Upper lobe of left lung (tissue), 6 donors: Measurements from ENCODE around the gene ATP1B1. TPM values are rescaled to one million over a fixed set of nuclear protein-coding genes. Genes with fewer than 3 reads are reported as not detected.
"Not testable (repeated sequence)": the region's sequence is repeated elsewhere in the genome, so short reads cannot be mapped to it uniquely, and the experiment has no call there.

Source experiments
- ATAC-seq, 2 donors: fragments of 200-7000 bp; cut with Tn5 transposase; one replicate each; pipeline ENCODE4 v1.9.1; 2022; ENCODE audit warnings: mild to moderate bottlenecking in 2 of 2, moderate library complexity in 2 of 2; ENCODE audit not compliant: low FRiP score in 2 of 2
- DNase-seq, 2 donors: peaks; one replicate each; pipeline ENCODE4 v3.0.0-alpha.2; 2019 to 2020
- H3K27ac ChIP-seq, 4 donors: fragments of 200-600 bp; sonication (generic); one replicate each; pipeline ENCODE4 v1.5.1; 2016 to 2019
- H3K27me3 ChIP-seq, 4 donors: fragments of 200-600 bp; sonication (generic); one replicate each; pipeline ENCODE4 v1.5.1; 2017 to 2019
- H3K36me3 ChIP-seq, 4 donors: fragments of 200-600 bp; sonication (generic); one replicate each; pipeline ENCODE4 v1.5.1; 2016 to 2019
- H3K4me1 ChIP-seq, 4 donors: fragments of 200-600 bp; sonication (generic); one replicate each; pipeline ENCODE4 v1.5.1; 2018 to 2019
- H3K4me3 ChIP-seq, 4 donors: fragments of 200-600 bp; sonication (generic); one replicate each; pipeline ENCODE4 v1.5.1; 2017 to 2019; ENCODE audit warnings: mild to moderate bottlenecking in 2 of 4, moderate library complexity in 1 of 4
- H3K9me3 ChIP-seq, 4 donors: fragments of 200-600 bp; sonication (generic); one replicate each; pipeline ENCODE4 v1.5.1; 2018 to 2019
- EP300 ChIP-seq, 4 donors: sonication (generic); formaldehyde crosslinking; IDR thresholded peaks; one replicate each; pipeline ENCODE4 v1.5.1; 2017; ENCODE audit warnings: antibody characterized with exemption in 4 of 4, control low read depth in 2 of 4
- POLR2A ChIP-seq, 4 donors: fragments of 450-650 bp; IDR thresholded peaks; one replicate each; pipeline ENCODE4 v1.5.1; 2016 to 2017; ENCODE audit warnings: antibody characterized with exemption in 4 of 4, mild to moderate bottlenecking in 2 of 4
- POLR2AphosphoS5 ChIP-seq, 2 donors: sonication (generic); formaldehyde crosslinking; IDR thresholded peaks; one replicate each; pipeline ENCODE4 v1.5.1; 2017; ENCODE audit warnings: antibody characterized with exemption in 2 of 2
- WGBS, 2 donors: methylation state at CpG; one replicate each; pipeline ENCODE4 v1.1.5; 2017 to 2018; 5-methylcytosine and 5-hydroxymethylcytosine counted together
- small RNA-seq, 4 donors: library from RNA; depleted of rRNA; stranded (forward); fragments of <200 nt; gene quantifications; one replicate each; pipeline ENCODE3, GENCODE V24; 2016
- total RNA-seq, 6 donors: library from RNA; depleted of rRNA in 4 of 6; stranded (reverse); fragments of >200 nt in 4 of 6; gene quantifications; one replicate each; pipeline versions ENCODE4 v1.1.0 to v1.2.1, GENCODE V29; 2016 to 2021
- TF ChIP-seq, protein P1 (sequence below), 6 experiments: fragments of 450-650 bp in 4 of 6; fragments of 200-600 bp in 2 of 6; sonication (generic) in 2 of 6; IDR thresholded peaks; one replicate each; pipeline ENCODE4 v1.5.1; 2016 to 2019; ENCODE audit warnings: antibody characterized with exemption in 6 of 6
- donor health status: DM: no; HTN: no; CAD: no; lungs with moderate emphysema.
- donor health status: DM: no; HTN: yes; CAD: no; lungs with severe emphysema.

ATP1B1 gene
- total RNA-seq, 6 donors from 2014 or later: 31.4 to 309 (median 172) TPM

DNA sequence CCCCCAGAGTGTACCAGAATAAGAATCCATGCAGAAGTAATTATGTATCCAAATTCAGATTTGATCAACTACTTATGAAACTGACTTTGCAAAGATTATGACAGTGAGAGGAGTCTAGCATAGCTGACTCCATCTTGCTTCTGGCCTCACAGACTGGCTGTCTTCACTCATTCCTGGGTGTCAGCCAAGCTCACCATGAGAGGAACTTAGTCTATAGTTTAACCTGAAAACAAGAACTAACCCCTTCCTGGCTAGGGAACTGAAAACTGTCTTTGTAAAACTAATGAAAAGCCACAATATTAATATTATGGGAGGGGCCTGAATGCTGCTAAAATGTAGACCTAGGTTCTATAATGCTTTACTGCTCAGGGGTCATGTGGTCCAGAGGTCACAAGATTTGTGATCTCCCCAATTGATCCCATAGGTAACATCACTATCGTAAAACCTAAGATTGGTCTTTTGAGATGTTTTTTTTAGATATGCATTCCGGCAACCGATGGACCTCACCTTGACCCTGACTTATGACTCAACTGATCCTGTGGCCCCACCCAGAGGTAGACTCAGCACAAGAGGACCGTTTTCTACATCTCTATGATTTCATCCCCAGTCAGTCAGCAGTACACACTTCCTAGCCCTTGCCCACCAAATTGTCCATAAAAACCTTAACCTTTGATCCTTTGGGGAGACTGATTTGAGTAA lies 55.2 kb downstream of the ATP1B1 start:
- DNase-seq: no peak
- no peak for ATAC-seq
- 88 to 96% methylated on average over 4 of the region's 4 CpGs for WGBS, 2 donors
- no peak overlapping the region for H3K4me3 ChIP-seq
- no peak for TF ChIP-seq EP300 (IDR thresholded peaks at IDR 0.05)
- TF ChIP-seq POLR2AphosphoS5 (IDR thresholded peaks at IDR 0.05): no peak
- TF ChIP-seq, protein P1, sequence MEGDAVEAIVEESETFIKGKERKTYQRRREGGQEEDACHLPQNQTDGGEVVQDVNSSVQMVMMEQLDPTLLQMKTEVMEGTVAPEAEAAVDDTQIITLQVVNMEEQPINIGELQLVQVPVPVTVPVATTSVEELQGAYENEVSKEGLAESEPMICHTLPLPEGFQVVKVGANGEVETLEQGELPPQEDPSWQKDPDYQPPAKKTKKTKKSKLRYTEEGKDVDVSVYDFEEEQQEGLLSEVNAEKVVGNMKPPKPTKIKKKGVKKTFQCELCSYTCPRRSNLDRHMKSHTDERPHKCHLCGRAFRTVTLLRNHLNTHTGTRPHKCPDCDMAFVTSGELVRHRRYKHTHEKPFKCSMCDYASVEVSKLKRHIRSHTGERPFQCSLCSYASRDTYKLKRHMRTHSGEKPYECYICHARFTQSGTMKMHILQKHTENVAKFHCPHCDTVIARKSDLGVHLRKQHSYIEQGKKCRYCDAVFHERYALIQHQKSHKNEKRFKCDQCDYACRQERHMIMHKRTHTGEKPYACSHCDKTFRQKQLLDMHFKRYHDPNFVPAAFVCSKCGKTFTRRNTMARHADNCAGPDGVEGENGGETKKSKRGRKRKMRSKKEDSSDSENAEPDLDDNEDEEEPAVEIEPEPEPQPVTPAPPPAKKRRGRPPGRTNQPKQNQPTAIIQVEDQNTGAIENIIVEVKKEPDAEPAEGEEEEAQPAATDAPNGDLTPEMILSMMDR (IDR thresholded peaks at IDR 0.05): no peak
- no peak for TF ChIP-seq POLR2A (IDR thresholded peaks at IDR 0.05)
- no peaks in the 10 kb centered on the region for H3K9me3 ChIP-seq
- no peak overlapping the region for H3K27ac ChIP-seq
- no peaks in the 10 kb centered on the region for H3K27me3 ChIP-seq
- no peaks in the 10 kb centered on the region for H3K36me3 ChIP-seq
- H3K4me1 ChIP-seq: no peaks in the 10 kb centered on the region

DNA sequence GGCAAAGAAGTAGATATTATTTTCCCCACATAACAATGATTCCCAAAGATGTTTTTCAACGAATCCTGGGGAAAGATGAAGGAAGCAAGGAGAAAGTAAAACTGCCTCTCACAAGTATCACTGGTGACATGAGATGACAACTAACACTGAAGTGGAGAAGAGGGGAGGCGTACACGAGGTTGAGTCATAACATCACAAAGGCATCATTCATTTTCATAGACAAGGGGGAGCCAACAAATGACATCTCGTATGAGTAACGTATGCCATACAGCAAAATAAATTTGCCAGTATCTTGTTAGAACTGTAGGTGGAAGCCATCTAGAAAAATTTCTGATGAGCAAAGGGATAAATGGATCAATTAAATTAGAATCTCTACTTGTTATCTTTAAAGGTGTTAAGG lies 56.6 kb downstream of the ATP1B1 start:
- H3K4me1 ChIP-seq: no peaks in the 10 kb centered on the region
- no peaks in the 10 kb centered on the region for H3K36me3 ChIP-seq
- ATAC-seq (no peak), DNase-seq (no peak)
- 70 to 81% methylated on average over 5 of the region's 5 CpGs for WGBS, 2 donors
- no peak overlapping the region for H3K4me3 ChIP-seq
- H3K27me3 ChIP-seq: no peaks in the 10 kb centered on the region
- H3K9me3 ChIP-seq: no peaks in the 10 kb centered on the region
- TF ChIP-seq EP300 (IDR thresholded peaks at IDR 0.05): no peak
- no peak for TF ChIP-seq POLR2A (IDR thresholded peaks at IDR 0.05)
- TF ChIP-seq POLR2AphosphoS5 (IDR thresholded peaks at IDR 0.05): no peak
- TF ChIP-seq, protein P1 (IDR thresholded peaks at IDR 0.05): no peak
- H3K27ac ChIP-seq: no peak overlapping the region

DNA sequence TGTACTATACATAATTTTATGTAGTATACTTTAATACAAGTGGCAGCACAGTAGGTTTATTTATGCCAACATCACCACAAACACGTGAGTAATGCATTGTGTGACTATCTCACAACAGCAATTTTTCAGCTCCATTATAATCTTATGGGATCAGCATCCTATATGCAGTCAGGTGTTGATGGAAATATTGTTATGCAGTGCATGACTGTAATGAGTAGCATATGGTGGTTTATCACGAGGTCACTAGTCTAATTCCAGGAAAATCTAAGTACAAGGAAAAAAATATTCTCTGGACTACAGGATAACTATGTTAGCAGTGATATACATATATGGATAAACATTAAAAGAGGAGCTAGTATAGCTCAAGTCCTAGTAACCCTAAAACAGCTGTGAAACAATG lies 69.0 kb downstream of the ATP1B1 start:
- H3K27ac ChIP-seq: no peak overlapping the region
- TF ChIP-seq POLR2A (IDR thresholded peaks at IDR 0.05) (no peak), EP300 (IDR thresholded peaks at IDR 0.05) (no peak), POLR2AphosphoS5 (IDR thresholded peaks at IDR 0.05) (no peak)
- TF ChIP-seq, protein P1 (IDR thresholded peaks at IDR 0.05): no peak
- no peaks in the 10 kb centered on the region for H3K9me3 ChIP-seq
- no peaks in the 10 kb centered on the region for H3K4me1 ChIP-seq
- DNase-seq: no peak
- ATAC-seq: no peak
- H3K4me3 ChIP-seq: no peak overlapping the region
- WGBS, 2 donors: 79 to 80% methylated on average over 2 of the region's 2 CpGs
- H3K27me3 ChIP-seq: no peaks in the 10 kb centered on the region
- no peaks in the 10 kb centered on the region for H3K36me3 ChIP-seq

DNA sequence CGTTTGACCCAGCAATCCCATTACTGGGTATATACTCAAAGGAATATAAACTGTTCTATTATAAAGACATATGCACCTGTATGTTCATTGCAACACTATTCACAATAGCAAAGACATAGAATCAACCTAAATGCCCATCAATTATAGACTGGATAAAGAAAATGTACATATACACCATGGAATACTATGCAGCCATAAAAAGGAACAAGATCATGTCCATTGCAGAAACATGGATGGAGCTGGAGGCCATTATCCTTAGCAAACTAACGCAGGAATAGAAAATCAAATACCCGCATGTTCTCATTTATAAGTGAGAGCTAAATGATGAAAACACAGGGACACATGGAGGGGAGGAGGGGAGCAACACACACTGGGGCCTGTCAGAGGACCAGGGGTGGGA lies 72.9 kb downstream of the ATP1B1 start:
- H3K4me3 ChIP-seq, H3K36me3 ChIP-seq, H3K4me1 ChIP-seq, H3K27ac ChIP-seq, H3K27me3 ChIP-seq, DNase-seq, H3K9me3 ChIP-seq, ATAC-seq: not testable (repeated sequence)
- 95% methylated on average over 3 of the region's 3 CpGs for WGBS, 2 donors

DNA sequence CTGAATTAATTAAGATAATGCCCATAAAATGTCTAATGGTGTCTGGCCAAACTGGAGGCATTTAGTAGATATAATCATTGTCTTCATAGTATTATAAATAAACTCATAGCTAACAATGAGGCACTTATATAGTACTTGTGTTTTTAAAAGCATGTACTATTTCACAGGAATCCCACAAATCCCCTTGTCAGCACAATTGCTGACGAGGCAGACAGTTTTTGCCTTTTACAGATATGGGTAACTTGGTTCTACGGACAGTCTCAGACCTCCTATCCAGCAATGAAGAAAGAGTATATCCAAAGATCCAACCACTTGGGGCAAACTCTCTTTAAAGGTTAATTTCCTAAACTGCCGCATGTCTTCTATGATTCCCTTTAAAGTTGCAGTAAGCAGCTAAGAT lies 73.7 kb downstream of the ATP1B1 start:
- 92% methylated on average over 3 of the region's 3 CpGs for WGBS, 2 donors
- Histone ChIP-seq H3K27me3 (no peaks in the 10 kb centered on the region), H3K4me1 (no peaks in the 10 kb centered on the region), H3K4me3 (no peak overlapping the region), H3K9me3 (no peaks in the 10 kb centered on the region), H3K27ac (no peak overlapping the region), H3K36me3 (no peaks in the 10 kb centered on the region)
- no peak for DNase-seq
- no peak for TF ChIP-seq POLR2AphosphoS5 (IDR thresholded peaks at IDR 0.05)
- TF ChIP-seq POLR2A (IDR thresholded peaks at IDR 0.05): no peak
- TF ChIP-seq, protein P1 (IDR thresholded peaks at IDR 0.05): no peak
- TF ChIP-seq EP300 (IDR thresholded peaks at IDR 0.05): no peak
- ATAC-seq: no peak

Small RNA genes lying within 50 kb of the gene (small RNA-seq; reads per million reads assigned to genes)
- gene RNA5SP66: 0 reads per million in 4 donors
